Activated B cell treated with CpG ODN at 0.5 μM for 24 hours (primary cell): Measurements from ENCODE around the gene BLCAP. TPM values are rescaled to one million over a fixed set of nuclear protein-coding genes. Genes with fewer than 3 reads are reported as not detected.

Experiments
- ATAC-seq: fragments of 200-7000 bp; cut with Tn5 transposase; one replicate; pipeline ENCODE4 v1.10.0; 2021; ENCODE audit warnings: low read depth, mild to moderate bottlenecking, moderate library complexity
- CTCF ChIA-PET: fragments of 350-600 bp; sonication (Branson Sonifier 250); formaldehyde crosslinking; loops from one replicate; lab custom pipeline; 2021; ENCODE audit warnings: antibody characterized with exemption; lab: Charles Lee
- POLR2A ChIA-PET: fragments of 350-600 bp; sonication (Branson Sonifier 250); formaldehyde crosslinking; loops from one replicate; lab custom pipeline; 2021; ENCODE audit warnings: antibody characterized with exemption; lab: Charles Lee
- DNase-seq: peaks from one replicate; pipeline ENCODE4 v3.0.0; 2022
- H3K27ac Mint-ChIP-seq: one replicate; pipeline ENCODE4 v1.8.0; 2020; ENCODE audit warnings: mixed read lengths
- H3K27me3 Mint-ChIP-seq: one replicate; pipeline ENCODE4 v1.8.0; 2021; ENCODE audit warnings: mixed read lengths
- H3K36me3 Mint-ChIP-seq: one replicate; pipeline ENCODE4 v1.8.0; 2021; ENCODE audit warnings: low read depth, mixed read lengths
- H3K4me1 Mint-ChIP-seq: one replicate; pipeline ENCODE4 v1.8.0; 2021; ENCODE audit warnings: mixed read lengths
- H3K4me3 Mint-ChIP-seq: one replicate; pipeline ENCODE4 v1.8.0; 2020; ENCODE audit warnings: mild to moderate bottlenecking, mixed read lengths
- H3K9me3 Mint-ChIP-seq: one replicate; pipeline ENCODE4 v1.8.0; 2020; ENCODE audit warnings: mixed read lengths
- CTCF ChIP-seq: fragments of 200-600 bp; IDR thresholded peaks from one replicate; pipeline ENCODE4 v1.8.0; 2022; ENCODE audit warnings: antibody characterized with exemption, mild to moderate bottlenecking
- intact Hi-C: fragments of 100-400 bp; cut with micrococcal nuclease; formaldehyde crosslinking; loops from one replicate; pipeline ENCODE4 v1.15.1; 2024
- total RNA-seq: library from RNA; stranded (reverse); gene quantifications from 2 replicates; pipeline ENCODE4 v1.2.3, GENCODE V29; 2022

Gene BLCAP
- total RNA-seq, 1 donor from 2014 or later = 78.0 TPM

- H3K27me3 Mint-ChIP-seq = peaks cover 19% of the 10 kb centered on the region
- ATAC-seq (no peak), DNase-seq (no peak)
- TF ChIP-seq CTCF = no peak
- no peak overlapping the region for H3K27ac Mint-ChIP-seq
- H3K4me3 Mint-ChIP-seq = no peak overlapping the region
- peaks cover 28% of the 10 kb centered on the region for H3K4me1 Mint-ChIP-seq
- intact Hi-C loops = loop anchor here (10.0 kb wide), 1 partner anchor 181 kb away; no protein-coding TSS in a partner anchor
- ChIA-PET CTCF (no interaction called here), POLR2A (no interaction called here)
- H3K9me3 Mint-ChIP-seq = no peaks in the 10 kb centered on the region
- no peaks in the 10 kb centered on the region for H3K36me3 Mint-ChIP-seq
These were observed 46.0 kb upstream of the BLCAP start for GRCh38 chr20:37573626-37574198.

- ChIA-PET CTCF (no interaction called here), POLR2A (no interaction called here)
- Mint-ChIP-seq H3K36me3 (no peaks in the 10 kb centered on the region), H3K9me3 (no peaks in the 10 kb centered on the region), H3K4me3 (no peak overlapping the region), H3K27ac (no peak overlapping the region), H3K27me3 (peaks cover 25% of the 10 kb centered on the region), H3K4me1 (peaks cover 11% of the 10 kb centered on the region)
- ATAC-seq (no peak), DNase-seq (no peak)
- no peak for TF ChIP-seq CTCF
- intact Hi-C loops = loop anchor here (10.0 kb wide), 1 partner anchor 184 kb away; no protein-coding TSS in a partner anchor
These were observed 43.4 kb upstream of the BLCAP start for GRCh38 chr20:37571033-37571432.

- no peak for ATAC-seq
- ChIA-PET CTCF (no interaction called here), POLR2A (no interaction called here)
- Mint-ChIP-seq H3K4me3 (no peak overlapping the region), H3K9me3 (no peaks in the 10 kb centered on the region), H3K27me3 (peaks cover 28% of the 10 kb centered on the region), H3K4me1 (peaks cover 5% of the 10 kb centered on the region), H3K36me3 (no peaks in the 10 kb centered on the region), H3K27ac (no peak overlapping the region)
- TF ChIP-seq CTCF = no peak
- intact Hi-C loops = loop anchor here (10.0 kb wide), 1 partner anchor 184 kb away; no protein-coding TSS in a partner anchor
- no peak for DNase-seq
These were observed 42.7 kb upstream of the BLCAP start for GRCh38 chr20:37570419-37570818.

GRCh38 chr20:37567671-37568588 is 40.3 kb upstream of the BLCAP start:
- Mint-ChIP-seq H3K4me1 (peaks cover 5% of the 10 kb centered on the region), H3K4me3 (no peak overlapping the region), H3K27me3 (peaks cover 33% of the 10 kb centered on the region), H3K27ac (no peak overlapping the region), H3K9me3 (no peaks in the 10 kb centered on the region), H3K36me3 (no peaks in the 10 kb centered on the region)
- ChIA-PET POLR2A (no interaction called here), CTCF (interaction anchor here (0.9 to 1.2 kb wide), 2 partner anchors 372 to 490 kb away, joined by 3 to 4 read pairs; no protein-coding TSS in a partner anchor)
- TF ChIP-seq CTCF = no peak
- ATAC-seq (no peak), DNase-seq (no peak)
- intact Hi-C loops = no loop called here

GRCh38 chr20:37567331-37567665 is 39.6 kb upstream of the BLCAP start:
- Mint-ChIP-seq H3K9me3 (no peaks in the 10 kb centered on the region), H3K27ac (no peak overlapping the region), H3K27me3 (peaks cover 31% of the 10 kb centered on the region), H3K4me1 (peaks cover 5% of the 10 kb centered on the region), H3K36me3 (no peaks in the 10 kb centered on the region), H3K4me3 (no peak overlapping the region)
- DNase-seq = no peak
- ChIA-PET CTCF (interaction anchor here (0.9 to 1.2 kb wide), 2 partner anchors 372 to 490 kb away, joined by 3 to 4 read pairs; no protein-coding TSS in a partner anchor), POLR2A (no interaction called here)
- TF ChIP-seq CTCF = no peak
- no peak for ATAC-seq
- intact Hi-C loops = no loop called here
